ENCODE results near the gene HMCES.

DNA sequence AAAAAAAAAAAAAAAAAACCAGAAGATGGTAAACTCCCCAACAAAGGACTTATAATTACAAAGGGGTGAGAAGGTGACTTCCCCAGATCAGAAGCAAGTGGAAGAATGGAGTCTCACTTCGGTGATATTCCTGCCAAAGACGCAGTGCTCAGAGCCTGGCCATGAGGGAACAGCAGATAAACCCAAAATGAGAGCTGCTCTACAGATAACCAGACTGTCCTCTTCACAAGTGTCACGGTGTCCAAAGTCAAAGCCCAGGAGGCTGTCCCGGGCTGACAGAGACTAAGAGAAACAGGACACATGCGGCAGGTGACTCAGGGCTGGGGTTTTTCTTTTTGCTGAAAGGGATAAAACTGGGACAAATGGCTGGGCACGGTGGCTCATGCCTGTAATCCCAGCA is 48.8 kb downstream of the HMCES start:
- TF ChIP-seq, protein P1, sequence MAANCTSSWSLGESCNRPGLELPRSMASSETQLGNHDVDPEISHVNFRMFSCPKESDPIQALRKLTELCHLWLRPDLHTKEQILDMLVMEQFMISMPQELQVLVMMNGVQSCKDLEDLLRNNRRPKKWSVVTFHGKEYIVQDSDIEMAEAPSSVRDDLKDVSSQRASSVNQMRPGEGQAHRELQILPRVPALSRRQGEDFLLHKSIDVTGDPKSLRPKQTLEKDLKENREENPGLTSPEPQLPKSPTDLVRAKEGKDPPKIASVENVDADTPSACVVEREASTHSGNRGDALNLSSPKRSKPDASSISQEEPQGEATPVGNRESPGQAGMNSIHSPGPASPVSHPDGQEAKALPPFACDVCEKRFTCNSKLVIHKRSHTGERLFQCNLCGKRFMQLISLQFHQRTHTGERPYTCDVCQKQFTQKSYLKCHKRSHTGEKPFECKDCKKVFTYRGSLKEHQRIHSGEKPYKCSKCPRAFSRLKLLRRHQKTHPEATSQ (tag by site-specific recombination; IDR thresholded peaks at IDR 0.05), result no peak
- TF ChIP-seq, protein P2, sequence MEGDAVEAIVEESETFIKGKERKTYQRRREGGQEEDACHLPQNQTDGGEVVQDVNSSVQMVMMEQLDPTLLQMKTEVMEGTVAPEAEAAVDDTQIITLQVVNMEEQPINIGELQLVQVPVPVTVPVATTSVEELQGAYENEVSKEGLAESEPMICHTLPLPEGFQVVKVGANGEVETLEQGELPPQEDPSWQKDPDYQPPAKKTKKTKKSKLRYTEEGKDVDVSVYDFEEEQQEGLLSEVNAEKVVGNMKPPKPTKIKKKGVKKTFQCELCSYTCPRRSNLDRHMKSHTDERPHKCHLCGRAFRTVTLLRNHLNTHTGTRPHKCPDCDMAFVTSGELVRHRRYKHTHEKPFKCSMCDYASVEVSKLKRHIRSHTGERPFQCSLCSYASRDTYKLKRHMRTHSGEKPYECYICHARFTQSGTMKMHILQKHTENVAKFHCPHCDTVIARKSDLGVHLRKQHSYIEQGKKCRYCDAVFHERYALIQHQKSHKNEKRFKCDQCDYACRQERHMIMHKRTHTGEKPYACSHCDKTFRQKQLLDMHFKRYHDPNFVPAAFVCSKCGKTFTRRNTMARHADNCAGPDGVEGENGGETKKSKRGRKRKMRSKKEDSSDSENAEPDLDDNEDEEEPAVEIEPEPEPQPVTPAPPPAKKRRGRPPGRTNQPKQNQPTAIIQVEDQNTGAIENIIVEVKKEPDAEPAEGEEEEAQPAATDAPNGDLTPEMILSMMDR (tag by site-specific recombination; IDR thresholded peaks at IDR 0.05), result no peak
- TF ChIP-seq ZNF521 (tag by site-specific recombination; IDR thresholded peaks at IDR 0.05), result no peak
- TF ChIP-seq ZNF274 (IDR thresholded peaks at IDR 0.05; ENCODE audit: low read length), result no peak
- TF ChIP-seq ZNF274 (tag by site-specific recombination; IDR thresholded peaks at IDR 0.05; ENCODE audit: borderline replicate concordance), result no peak
- no peak for TF ChIP-seq REST (tag by site-specific recombination; IDR thresholded peaks at IDR 0.05)
- TF ChIP-seq YY1 (tag by site-specific recombination; IDR thresholded peaks at IDR 0.05), result no peak
- TF ChIP-seq ZNF677 (tag by site-specific recombination; IDR thresholded peaks at IDR 0.05), result no peak
- TF ChIP-seq KLF16 (tag by site-specific recombination; IDR thresholded peaks at IDR 0.05), result no peak
- no peak for TF ChIP-seq ZNF23 (tag by site-specific recombination; IDR thresholded peaks at IDR 0.05; ENCODE audit: borderline replicate concordance)
- TF ChIP-seq PRDM4 (tag by site-specific recombination; IDR thresholded peaks at IDR 0.05), result no peak
- TF ChIP-seq, protein P3, sequence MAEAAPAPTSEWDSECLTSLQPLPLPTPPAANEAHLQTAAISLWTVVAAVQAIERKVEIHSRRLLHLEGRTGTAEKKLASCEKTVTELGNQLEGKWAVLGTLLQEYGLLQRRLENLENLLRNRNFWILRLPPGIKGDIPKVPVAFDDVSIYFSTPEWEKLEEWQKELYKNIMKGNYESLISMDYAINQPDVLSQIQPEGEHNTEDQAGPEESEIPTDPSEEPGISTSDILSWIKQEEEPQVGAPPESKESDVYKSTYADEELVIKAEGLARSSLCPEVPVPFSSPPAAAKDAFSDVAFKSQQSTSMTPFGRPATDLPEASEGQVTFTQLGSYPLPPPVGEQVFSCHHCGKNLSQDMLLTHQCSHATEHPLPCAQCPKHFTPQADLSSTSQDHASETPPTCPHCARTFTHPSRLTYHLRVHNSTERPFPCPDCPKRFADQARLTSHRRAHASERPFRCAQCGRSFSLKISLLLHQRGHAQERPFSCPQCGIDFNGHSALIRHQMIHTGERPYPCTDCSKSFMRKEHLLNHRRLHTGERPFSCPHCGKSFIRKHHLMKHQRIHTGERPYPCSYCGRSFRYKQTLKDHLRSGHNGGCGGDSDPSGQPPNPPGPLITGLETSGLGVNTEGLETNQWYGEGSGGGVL (tag by site-specific recombination; IDR thresholded peaks at IDR 0.05), result no peak
- TF ChIP-seq ZNF830 (tag by site-specific recombination; IDR thresholded peaks at IDR 0.05; ENCODE audit: low read depth), result no peak
- TF ChIP-seq ZNF792 (tag by site-specific recombination; IDR thresholded peaks at IDR 0.05), result no peak
- TF ChIP-seq ZXDB (tag by site-specific recombination; IDR thresholded peaks at IDR 0.05), result no peak
